ENCODE data around the gene PPIF. TPM values are rescaled to one million over a fixed set of nuclear protein-coding genes. Genes with fewer than 3 reads are reported as not detected.
A peak's percentile ranks its signal among the peaks of the same experiment; 100 is the strongest.

PPIF gene
- total RNA-seq, 1 donor from 2014 or later = 120 TPM

DNA sequence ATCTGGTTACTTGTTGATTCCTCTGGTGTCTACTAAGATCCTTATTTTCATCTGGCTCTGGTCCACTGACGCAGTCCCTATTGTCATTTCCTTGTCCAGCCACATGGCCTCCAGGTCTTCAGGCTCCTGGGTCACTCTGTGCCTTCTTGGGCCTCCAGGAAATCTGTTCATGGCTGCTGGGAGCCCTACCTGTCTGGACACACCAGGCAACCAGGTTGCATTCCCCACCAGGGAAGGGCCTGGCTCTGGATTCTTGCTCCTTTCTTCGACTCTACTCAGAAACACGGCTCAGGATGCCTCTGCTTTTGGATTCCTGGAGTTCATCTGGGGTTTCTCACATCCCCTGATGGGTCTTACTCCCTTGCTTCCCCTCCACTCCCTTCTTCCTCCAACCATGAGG is 8.0 kb upstream of the PPIF start:
- Mint-ChIP-seq H3K4me1 (ENCODE audit: low read depth) (peaks cover 24% of the 10 kb centered on the region), H3K27me3 (ENCODE audit: low read depth) (no peaks in the 10 kb centered on the region), H3K36me3 (ENCODE audit: low read depth) (no peaks in the 10 kb centered on the region), H3K4me3 (ENCODE audit: low read depth) (no peak overlapping the region), H3K9me3 (peaks cover 3% of the 10 kb centered on the region), H3K27ac (no peak overlapping the region)
- intact Hi-C loops (cut with micrococcal nuclease) = loop anchor here (10.0 kb wide), 2 partner anchors 364 to 866 kb away; partner anchors contain the start of gene ANXA11
- DNase-seq (ENCODE audit: low spot score) = no peak

DNA sequence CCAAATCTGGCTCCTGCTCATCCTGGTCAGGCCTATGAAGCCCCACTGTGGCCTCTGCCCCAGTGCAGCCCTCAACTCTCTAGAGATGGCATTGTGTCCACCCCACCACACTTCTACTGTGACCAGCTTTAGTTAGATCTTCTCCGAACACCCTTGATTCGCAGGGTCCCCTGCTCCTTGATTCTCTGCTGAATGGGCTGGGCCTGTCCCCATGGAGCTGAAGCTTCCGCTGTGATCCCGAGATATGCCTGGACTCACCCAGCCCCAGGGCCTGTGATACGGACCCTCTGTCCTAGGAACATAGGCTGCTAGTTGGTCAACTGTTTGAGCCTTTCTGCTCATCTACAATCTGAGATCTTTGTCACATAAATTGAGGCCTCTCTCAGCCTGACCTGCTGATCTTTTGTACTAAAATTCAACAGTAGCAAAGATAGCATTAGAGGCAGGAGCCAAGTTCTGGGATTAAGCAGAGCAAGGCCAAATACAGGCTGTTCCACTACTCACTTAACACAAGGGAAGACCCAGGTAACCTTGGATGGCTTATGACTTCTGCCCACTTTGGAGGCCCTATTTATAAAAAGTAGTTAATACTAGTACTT is 6.5 kb upstream of the PPIF start:
- DNase-seq (ENCODE audit: low spot score) = no peak
- H3K4me3 Mint-ChIP-seq (ENCODE audit: low read depth) = no peak overlapping the region
- H3K27me3 Mint-ChIP-seq (ENCODE audit: low read depth) = no peaks in the 10 kb centered on the region
- intact Hi-C loops (cut with micrococcal nuclease) = no loop called here
- no peak overlapping the region for H3K27ac Mint-ChIP-seq
- H3K9me3 Mint-ChIP-seq = peaks cover 3% of the 10 kb centered on the region
- H3K4me1 Mint-ChIP-seq (ENCODE audit: low read depth) = peaks cover 21% of the 10 kb centered on the region
- no peaks in the 10 kb centered on the region for H3K36me3 Mint-ChIP-seq (ENCODE audit: low read depth)

DNA sequence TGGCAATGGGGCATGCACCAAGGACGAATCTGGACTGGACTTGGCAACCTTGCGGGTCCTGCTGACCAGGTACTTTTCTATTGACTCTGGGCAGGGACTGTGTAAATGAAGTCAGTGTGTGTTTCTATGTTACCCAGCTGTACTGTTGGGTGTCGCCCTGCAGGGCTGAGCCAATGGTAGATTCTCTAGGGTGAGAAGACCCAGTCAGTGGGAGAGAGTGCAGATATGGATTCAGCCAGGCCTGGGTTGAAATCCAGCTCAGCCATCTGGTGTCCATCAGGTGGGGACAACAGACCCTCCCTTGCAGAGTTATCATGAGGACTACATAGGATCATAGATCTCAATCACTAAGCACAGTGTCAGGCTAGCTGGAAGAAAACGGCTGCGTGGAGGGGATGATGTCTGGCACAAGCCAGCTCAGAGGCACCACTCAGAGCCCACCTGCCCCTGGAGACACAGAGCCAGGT is 4.9 kb upstream of the PPIF start:
- peaks cover 19% of the 10 kb centered on the region for H3K4me1 Mint-ChIP-seq (ENCODE audit: low read depth)
- intact Hi-C loops (cut with micrococcal nuclease) = no loop called here

DNA sequence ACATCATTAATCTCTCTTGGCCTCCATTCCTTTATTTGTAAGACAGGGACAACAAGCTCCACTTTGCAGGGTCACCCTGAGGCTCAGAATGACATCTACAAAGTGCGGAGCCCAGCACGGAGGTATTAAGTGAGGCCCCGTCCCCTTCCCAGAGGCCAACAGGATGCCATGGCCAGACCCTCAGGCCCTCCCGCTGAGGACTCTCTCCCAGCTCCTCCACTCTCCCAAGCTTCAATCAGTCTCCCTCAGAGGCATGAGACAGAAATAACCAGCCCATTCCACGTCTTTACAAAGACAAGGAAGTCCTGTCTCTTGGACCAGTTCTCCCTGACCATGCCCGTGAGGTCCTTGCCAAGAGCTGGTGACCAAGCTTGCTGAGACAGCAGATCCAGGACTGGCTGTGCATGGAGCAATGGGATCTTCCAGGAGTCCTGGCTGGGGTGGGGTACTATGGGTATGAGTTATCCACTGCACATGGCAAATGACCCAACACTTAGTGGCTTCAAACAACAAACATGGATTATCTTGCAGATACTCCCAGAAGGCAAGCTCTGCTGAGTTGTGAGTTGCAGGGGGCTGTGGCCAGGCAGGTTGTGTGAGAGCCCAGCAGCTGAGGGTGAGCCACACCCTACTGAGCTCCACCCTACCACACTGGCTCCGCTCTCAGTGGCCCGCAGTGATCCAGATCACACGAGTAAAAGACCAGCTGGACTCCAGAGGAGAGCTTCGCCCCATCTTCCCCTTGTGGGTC is 4.3 kb upstream of the PPIF start:
- Mint-ChIP-seq H3K4me3 (ENCODE audit: low read depth) (no peak overlapping the region), H3K4me1 (ENCODE audit: low read depth) (peaks cover 19% of the 10 kb centered on the region), H3K27me3 (ENCODE audit: low read depth) (no peaks in the 10 kb centered on the region), H3K27ac (no peak overlapping the region), H3K36me3 (ENCODE audit: low read depth) (peaks cover under 1% of the 10 kb centered on the region), H3K9me3 (no peaks in the 10 kb centered on the region)
- intact Hi-C loops (cut with micrococcal nuclease) = no loop called here
- DNase-seq (ENCODE audit: low spot score) = no peak

More for the DNA sequence above, 4.9 kb upstream of the PPIF start:
- H3K36me3 Mint-ChIP-seq (ENCODE audit: low read depth) = no peaks in the 10 kb centered on the region
- no peaks in the 10 kb centered on the region for H3K27me3 Mint-ChIP-seq (ENCODE audit: low read depth)
- no peak overlapping the region for H3K27ac Mint-ChIP-seq
- H3K4me3 Mint-ChIP-seq (ENCODE audit: low read depth) = no peak overlapping the region
- DNase-seq (ENCODE audit: low spot score) = no peak
- H3K9me3 Mint-ChIP-seq = peaks cover under 1% of the 10 kb centered on the region

DNA sequence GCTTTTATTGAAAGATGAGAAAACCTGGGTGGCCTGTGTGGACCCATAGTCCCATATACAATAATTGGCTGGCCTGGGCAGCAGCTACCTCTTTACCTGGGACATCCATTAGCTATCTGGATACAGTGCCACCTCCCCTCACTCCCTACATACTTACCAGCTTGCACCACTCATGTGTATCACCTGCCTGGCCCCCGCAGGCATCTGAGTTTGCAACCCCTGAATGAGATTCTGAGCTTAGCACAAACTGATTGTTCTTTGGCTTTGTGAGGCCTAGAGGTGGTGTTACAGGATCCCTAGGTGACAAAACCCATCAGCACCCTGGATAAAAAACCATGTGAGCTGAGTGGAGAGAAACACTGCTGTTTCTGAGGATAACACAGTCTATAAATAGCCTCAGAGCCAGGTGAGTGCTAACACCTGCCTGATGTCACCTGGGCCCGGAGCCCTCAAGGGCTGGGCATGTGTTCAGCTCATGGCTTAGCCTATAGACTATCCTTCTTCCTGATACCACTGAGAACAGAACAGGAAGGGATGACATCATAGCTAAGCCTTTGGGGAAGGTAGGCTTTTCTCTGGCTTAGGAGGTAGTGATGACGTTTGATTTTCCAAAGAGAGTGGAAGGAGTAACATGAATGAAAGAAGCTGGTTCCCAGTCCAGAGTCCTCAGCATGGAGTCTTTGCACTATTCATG is 2.6 kb upstream of the PPIF start:
- no peaks in the 10 kb centered on the region for H3K9me3 Mint-ChIP-seq
- H3K27ac Mint-ChIP-seq = no peak overlapping the region

DNA sequence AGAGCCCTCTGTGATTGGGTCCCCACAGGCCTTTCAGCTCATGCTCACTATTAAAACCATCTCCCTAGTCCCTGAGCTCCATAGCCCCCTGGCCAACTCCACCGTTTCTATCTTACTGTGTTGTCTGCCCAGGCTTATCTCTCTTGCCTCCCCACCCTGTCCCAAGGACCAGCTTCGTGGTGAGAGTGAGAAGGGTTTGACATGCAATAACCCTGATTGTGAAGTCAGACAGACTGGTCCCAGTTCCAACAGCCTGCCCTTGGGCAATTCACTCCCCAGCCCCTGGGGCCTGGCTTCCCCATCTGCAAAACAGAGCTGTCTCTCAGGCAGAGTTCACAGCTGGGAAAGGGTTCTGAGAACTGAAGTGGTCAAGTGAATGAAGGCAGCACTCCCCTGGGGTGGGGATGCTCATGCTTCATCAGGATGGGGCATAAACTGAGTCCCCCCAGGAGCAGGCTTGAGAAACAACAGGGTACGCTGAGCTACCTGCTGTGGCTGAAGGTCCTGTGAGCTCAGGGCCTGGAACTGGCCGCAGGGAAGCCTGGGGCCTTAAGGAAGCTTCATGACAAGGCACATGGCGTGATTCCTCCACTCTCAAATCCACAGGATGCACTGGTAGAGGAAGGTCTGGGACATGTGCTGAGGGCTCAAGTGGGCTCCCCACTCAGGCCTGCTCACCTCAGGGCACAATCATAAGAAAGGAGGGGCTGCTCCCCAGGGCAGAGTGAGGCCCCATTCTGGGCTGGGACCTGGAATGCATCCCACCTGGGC is 1.8 kb upstream of the PPIF start:
- no peaks in the 10 kb centered on the region for H3K9me3 Mint-ChIP-seq
- H3K4me3 Mint-ChIP-seq (ENCODE audit: low read depth) = no peak overlapping the region
- peaks cover 25% of the 10 kb centered on the region for H3K36me3 Mint-ChIP-seq (ENCODE audit: low read depth)
- H3K4me1 Mint-ChIP-seq (ENCODE audit: low read depth) = peaks cover 37% of the 10 kb centered on the region
- peak; percentile 7 for DNase-seq (ENCODE audit: low spot score)
- no peak overlapping the region for H3K27ac Mint-ChIP-seq
- intact Hi-C loops (cut with micrococcal nuclease) = loop anchor here (2.0 to 5.0 kb wide), 4 partner anchors 29 to 103 kb away; partner anchors contain the start of gene ZCCHC24
- H3K27me3 Mint-ChIP-seq (ENCODE audit: low read depth) = no peaks in the 10 kb centered on the region

More for the DNA sequence above, 2.6 kb upstream of the PPIF start:
- no peak for DNase-seq (ENCODE audit: low spot score)
- intact Hi-C loops (cut with micrococcal nuclease) = loop anchor here (5.0 kb wide), 2 partner anchors 102 to 103 kb away; partner anchors contain the start of gene ZCCHC24
- no peak overlapping the region for H3K4me3 Mint-ChIP-seq (ENCODE audit: low read depth)
- H3K4me1 Mint-ChIP-seq (ENCODE audit: low read depth) = peaks cover 29% of the 10 kb centered on the region
- H3K36me3 Mint-ChIP-seq (ENCODE audit: low read depth) = peaks cover 17% of the 10 kb centered on the region
- no peaks in the 10 kb centered on the region for H3K27me3 Mint-ChIP-seq (ENCODE audit: low read depth)

DNA sequence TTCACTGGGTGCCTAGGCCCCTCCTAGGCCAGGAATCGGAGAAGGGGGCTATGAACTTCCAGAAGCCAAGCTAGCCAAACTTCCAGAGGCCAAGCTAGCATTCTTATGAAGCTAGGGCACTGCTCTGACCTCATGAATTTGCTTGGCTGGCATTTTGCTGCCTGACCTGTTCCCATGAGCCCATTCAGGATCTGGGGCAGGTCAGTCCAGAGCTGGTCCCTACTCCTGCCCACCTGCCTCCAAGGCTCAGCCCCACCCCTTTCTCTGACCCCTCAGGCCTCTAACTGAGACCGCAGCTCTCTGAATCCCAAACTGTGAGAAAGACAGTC is 1.3 kb upstream of the PPIF start:
- peak overlapping the region; percentile 2 for H3K4me3 Mint-ChIP-seq (ENCODE audit: low read depth)
- H3K36me3 Mint-ChIP-seq (ENCODE audit: low read depth) = peaks cover 30% of the 10 kb centered on the region
- peaks cover 38% of the 10 kb centered on the region for H3K4me1 Mint-ChIP-seq (ENCODE audit: low read depth)
- no peak for DNase-seq (ENCODE audit: low spot score)
- H3K9me3 Mint-ChIP-seq = no peaks in the 10 kb centered on the region
- no peak overlapping the region for H3K27ac Mint-ChIP-seq
- intact Hi-C loops (cut with micrococcal nuclease) = loop anchor here (2.0 to 5.0 kb wide), 4 partner anchors 29 to 104 kb away; partner anchors contain the start of gene ZCCHC24
- no peaks in the 10 kb centered on the region for H3K27me3 Mint-ChIP-seq (ENCODE audit: low read depth)

DNA sequence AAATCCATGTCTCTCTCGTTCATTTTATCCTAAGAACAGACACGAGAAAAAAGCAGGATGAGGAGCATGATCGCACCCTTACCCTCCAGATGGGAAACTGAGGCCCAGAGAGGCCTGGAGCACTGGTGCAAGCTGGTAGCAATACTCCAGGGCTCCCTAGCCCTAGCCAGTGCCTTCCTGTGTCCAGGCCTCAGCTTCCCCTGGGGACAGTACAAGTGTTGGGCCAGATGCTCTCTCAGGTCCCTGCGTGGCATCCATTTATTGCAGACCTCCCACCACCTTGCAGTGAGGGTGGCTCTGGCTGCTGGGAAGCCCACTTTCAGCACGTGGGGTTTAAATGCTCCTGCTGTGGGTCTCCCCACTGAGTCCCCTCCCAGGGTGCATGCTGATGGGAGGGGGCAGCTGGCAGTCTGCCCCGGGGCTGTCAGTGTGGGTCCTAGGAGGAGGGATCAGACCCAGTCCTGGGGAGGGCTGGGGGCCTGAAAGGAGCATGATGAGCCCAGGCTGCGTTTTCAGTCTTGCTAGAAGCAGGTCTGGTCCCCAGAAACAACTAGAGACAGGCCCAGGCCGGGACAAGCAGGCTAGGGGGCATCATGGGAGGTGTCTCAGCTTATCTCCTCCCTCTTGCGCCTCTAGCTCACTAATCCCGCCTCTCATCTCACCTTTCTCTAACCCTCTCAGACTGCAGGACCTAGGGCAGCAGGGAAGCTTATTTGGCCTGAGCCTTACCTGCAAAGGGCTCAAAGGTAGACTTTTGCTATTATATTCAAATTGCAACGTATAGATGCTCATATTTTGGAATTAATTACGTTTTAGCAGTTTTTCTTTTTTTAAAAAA is 662 bp upstream of the PPIF start:
- DNase-seq (ENCODE audit: low spot score) = no peak
- Mint-ChIP-seq H3K9me3 (no peaks in the 10 kb centered on the region), H3K4me1 (ENCODE audit: low read depth) (peaks cover 38% of the 10 kb centered on the region), H3K4me3 (ENCODE audit: low read depth) (peak overlapping the region; percentile 51), H3K27me3 (ENCODE audit: low read depth) (no peaks in the 10 kb centered on the region), H3K36me3 (ENCODE audit: low read depth) (peaks cover 37% of the 10 kb centered on the region), H3K27ac (peak overlapping the region; percentile 33)
- intact Hi-C loops (cut with micrococcal nuclease) = loop anchor here (1.0 to 5.0 kb wide), 5 partner anchors 15 to 104 kb away; partner anchors contain the start of gene ZCCHC24

DNA sequence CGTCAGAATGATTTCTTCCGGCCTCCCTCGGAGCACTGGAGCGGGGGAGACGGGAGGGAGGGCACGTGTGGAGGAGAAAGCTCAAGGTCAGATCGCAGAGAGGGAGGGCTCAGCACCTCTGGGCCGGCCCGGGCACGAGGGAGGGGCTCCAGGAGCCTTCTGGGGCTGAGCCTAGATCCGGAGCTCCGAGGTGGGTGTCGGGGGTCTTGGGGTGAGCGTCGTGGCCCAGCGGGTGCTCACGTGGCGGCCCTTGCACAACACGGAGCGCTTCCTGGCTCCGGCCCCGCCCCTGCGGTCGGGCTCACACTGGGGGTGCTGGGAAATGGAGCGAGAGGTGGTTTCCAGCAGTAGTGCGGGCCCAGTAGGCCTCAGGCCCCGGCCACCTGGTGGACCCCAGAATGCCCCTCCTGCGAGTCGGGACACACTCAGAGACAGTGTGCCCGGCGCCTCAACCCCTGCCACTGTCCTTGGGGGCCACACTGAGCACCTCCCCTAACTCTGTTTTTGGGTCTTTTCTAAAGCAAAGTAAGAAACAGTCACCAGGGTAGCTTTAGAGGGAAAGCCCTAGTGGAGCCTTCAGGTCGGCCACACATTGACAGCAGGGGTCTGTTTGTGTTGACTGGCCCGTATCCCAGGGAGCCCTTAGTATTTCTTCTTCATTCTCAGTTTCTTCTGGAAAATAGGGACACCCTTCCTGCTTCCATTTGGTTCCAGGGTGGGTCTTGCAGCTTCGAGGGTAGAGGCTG is 798 bp downstream of the PPIF start:
- peak overlapping the region; percentile 91 for H3K27ac Mint-ChIP-seq
- no peaks in the 10 kb centered on the region for H3K9me3 Mint-ChIP-seq
- H3K4me1 Mint-ChIP-seq (ENCODE audit: low read depth) = peaks cover 41% of the 10 kb centered on the region
- DNase-seq (ENCODE audit: low spot score) = peak; percentile 74
- H3K4me3 Mint-ChIP-seq (ENCODE audit: low read depth) = peak overlapping the region; percentile 93
- intact Hi-C loops (cut with micrococcal nuclease) = loop anchor here (1.0 to 5.0 kb wide), 5 partner anchors 17 to 106 kb away; partner anchors contain the start of gene ZCCHC24
- peaks cover 50% of the 10 kb centered on the region for H3K36me3 Mint-ChIP-seq (ENCODE audit: low read depth)
- H3K27me3 Mint-ChIP-seq (ENCODE audit: low read depth) = no peaks in the 10 kb centered on the region

DNA sequence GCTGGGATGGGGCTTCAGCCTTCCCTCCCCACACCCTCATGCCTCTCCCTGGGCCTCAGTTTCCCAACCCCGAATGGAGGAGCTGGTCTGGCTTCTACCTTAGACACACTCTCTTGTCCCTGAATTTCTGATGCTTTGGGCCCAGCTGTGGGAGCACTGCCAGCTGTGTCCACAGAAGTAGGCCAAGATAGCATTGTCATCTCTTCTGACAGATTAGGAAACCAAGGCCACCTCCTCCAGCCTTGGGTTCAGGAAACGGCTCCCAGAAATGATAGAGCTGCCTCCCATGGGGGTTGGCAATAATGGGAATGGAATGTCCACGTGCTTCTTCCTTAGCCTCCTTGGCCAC is 1.3 kb downstream of the PPIF start:
- H3K9me3 Mint-ChIP-seq = no peaks in the 10 kb centered on the region
- H3K36me3 Mint-ChIP-seq (ENCODE audit: low read depth) = peaks cover 55% of the 10 kb centered on the region
- H3K27me3 Mint-ChIP-seq (ENCODE audit: low read depth) = no peaks in the 10 kb centered on the region
- peak overlapping the region; percentile 91 for H3K27ac Mint-ChIP-seq
- H3K4me3 Mint-ChIP-seq (ENCODE audit: low read depth) = peak overlapping the region; percentile 93
- intact Hi-C loops (cut with micrococcal nuclease) = loop anchor here (5.0 kb wide), 2 partner anchors 99 to 106 kb away; partner anchors contain the start of gene ZCCHC24
- DNase-seq (ENCODE audit: low spot score) = no peak
- peaks cover 44% of the 10 kb centered on the region for H3K4me1 Mint-ChIP-seq (ENCODE audit: low read depth)

DNA sequence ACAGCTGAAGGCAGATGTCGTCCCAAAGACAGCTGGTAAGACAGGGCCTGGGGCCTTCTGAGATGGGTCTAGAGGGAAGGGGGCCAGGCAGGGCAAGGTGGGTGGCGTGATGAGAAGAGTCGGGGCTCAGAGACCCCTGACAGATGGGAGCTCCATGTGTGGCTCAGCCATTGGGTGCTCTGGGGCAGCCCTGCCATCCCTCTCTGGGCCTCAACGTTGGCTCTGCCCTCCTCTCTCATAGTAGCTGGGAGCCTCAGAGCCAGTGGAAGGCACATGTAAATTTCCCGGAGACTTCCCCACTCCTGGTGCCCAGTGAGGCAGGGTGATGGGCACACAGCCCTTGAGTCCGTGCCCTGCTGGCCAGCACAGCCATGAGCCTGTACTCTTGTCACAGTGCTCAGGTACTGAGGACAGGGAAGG is 1.8 kb downstream of the PPIF start:
- Mint-ChIP-seq H3K27me3 (ENCODE audit: low read depth) (no peaks in the 10 kb centered on the region), H3K9me3 (no peaks in the 10 kb centered on the region), H3K4me3 (ENCODE audit: low read depth) (peak overlapping the region; percentile 93), H3K27ac (peak overlapping the region; percentile 91), H3K4me1 (ENCODE audit: low read depth) (peaks cover 43% of the 10 kb centered on the region), H3K36me3 (ENCODE audit: low read depth) (peaks cover 60% of the 10 kb centered on the region)
- DNase-seq (ENCODE audit: low spot score) = no peak
- intact Hi-C loops (cut with micrococcal nuclease) = loop anchor here (5.0 kb wide), 2 partner anchors 98 to 107 kb away; partner anchors contain the start of gene ZCCHC24

Measured in activated T-helper 2 cell treated with anti-CD3 and anti-CD28 coated beads, Interferon-gamma antibody, Interleukin-2, Interleukin-4, amounts not matched to agents 10 μg/mL and 5 μg/mL and 100 μg/mL, durations not matched to agents 14 hours and 24 hours and 36 hours (primary cell).